NCI-H82 treated with DMSO at 0.1 percent for 48 hours (cell line): ENCODE data around the gene ADM.

Experiments
- DNase-seq: peaks from one replicate; lab custom pipeline; 2025; ENCODE audit not compliant: unreplicated experiment; lab: John Stamatoyannopoulos, UW

Gene ADM

GRCh38 chr11:10289765-10290380, 15.0 kb upstream of the ADM start:
- no peak for DNase-seq

- no peak for DNase-seq
Observed at GRCh38 chr11:10291801-10292638, 12.9 kb upstream of the ADM start.

DNA sequence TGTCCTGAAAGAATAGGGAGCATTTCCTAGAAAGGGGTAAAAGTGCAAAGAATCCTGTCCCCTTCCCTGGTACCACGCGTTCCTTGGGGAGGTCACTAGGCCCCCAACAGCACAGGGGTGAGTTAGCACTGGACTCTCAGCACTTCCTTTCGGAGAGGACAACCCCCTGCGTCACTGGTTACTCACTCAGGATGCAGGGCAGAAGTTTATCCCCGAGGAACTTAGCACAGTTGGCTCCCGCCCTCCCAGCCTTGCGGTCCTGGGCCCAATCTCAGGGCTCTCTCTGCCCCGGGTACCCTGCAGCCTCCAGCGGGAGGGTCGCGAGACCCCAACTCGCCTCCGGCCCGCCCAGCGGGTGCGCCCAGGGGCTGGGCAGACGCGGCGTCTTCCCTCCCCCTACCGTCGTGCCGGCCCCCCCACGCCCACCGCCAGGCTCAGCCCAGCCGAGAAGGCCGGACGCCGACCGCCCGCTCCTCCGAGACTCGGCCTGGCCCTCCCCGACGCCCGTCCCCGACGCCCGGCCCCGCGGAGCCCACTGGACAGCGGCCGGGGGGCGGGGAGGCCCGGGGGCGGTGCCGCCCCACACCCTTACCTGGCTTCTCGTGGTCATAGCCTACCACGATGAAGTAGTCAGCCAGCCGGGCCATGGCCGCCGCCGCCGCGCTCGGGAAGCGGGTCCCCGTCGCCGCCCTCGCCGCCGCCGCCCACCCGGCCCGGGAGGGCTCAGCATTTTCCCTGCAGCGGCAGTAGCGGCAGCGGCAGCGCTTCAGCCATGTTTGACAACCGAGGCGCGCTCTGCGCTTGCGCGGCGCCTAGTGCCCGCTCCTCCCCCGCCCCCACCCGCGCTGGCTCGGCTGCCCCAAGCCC, 11.2 kb upstream of the ADM start, which contains the start of gene SBF2:
Gene SBF2, minus strand, starts transcription at position 797 of the 867 bp plus-strand sequence. Its CDS starts 150 bp downstream, at position 647.
- DNase-seq: peak; percentile 44

GRCh38 chr11:10294290-10294953, 10.5 kb upstream of the ADM start:
- no peak for DNase-seq

GRCh38 chr11:10295064-10295901, 9.6 kb upstream of the ADM start:
- no peak for DNase-seq

- DNase-seq: no peak
Observed at GRCh38 chr11:10298342-10298741, 6.5 kb upstream of the ADM start.

DNA sequence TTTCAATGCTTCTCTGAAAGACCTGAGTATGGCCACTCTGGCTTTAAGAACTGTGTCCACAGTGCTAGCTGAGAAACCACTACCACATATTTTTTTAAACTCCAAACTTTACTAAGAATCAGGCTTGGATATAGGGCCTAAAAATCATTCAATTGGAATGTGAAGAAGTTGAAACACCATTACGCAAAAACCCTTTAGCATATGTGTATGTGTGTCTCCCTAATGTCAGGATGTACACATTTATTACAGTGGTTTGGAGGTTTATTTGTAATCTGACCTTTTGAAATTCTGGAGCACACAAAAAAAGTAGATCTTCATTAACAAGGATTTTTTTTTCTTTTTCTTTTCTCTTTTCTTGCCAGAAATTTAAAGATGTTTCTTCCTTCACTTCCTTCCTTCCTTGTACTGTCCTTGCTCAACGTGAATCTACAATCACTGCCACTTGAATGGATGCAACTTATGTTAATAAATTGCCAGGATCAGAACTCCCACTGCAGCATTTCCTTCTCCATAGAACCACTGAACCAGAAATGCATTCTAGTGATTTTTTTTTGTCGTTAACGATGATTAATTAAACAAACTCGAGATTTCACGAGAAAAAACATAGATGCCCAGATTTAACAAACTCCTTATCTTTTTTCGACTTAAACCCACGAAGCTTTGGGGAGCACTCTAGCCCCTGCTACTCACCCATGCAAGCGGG, 3.1 kb upstream of the ADM start:
- no peak for DNase-seq

DNA sequence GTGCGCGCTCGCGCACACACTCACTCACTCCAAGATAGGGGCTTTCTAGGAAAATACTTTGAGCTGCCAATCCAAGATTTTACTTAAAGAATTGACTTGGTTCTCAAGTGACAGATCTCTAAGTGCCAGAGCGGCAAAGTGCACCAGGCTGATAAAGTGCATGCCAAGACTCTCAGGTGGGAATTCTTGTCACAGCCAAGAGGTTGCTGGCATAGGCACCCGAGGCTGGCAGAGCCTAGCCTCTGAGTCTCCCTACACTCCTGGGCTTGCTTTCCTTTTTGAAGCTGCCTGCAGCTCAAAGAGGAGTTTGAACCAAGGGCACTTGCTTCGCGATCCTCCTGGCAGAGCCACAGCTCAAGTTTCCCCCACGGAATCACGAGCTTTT, 2.5 kb upstream of the ADM start:
- no peak for DNase-seq

DNA sequence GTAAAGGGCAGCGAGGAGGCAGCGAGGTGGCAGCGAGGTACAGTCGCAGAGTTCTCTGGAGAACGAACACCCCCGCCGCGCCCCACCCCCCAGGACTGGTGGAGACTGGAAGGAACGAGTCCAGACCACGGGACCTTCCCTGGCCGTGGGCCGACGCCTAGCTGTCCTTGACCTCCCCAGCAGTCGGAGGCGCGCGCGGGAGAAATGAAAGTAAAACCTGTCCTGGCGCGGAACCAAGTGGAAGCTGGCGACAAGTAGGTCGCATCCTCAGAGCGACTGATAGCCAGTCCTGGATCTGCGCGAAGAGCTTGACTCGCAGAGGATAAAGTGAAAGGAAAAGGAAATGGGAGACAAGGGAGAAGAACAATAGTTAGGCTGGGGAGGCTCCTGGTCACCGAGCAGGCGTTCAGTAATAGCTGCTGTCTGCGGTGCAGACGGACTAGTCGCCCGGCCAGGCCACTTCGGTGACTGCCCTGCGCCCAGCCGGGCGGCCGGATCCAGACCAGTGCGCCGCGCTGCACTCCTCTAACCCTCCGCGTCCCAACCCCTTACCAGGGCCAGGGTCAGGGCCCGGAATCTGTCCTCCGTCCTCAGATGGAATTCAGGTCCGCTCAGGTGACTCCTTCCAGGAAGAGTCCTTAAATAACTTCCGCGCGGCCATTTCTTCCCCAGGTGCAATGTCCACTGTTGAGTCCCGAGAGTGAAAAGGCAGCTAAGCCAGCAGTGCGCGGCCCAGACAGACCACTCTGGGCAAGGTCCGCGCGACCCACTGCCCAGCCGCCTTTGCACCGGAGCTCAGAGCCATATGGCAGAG, 1.9 kb upstream of the ADM start:
- no peak for DNase-seq

GRCh38 chr11:10303558-10304363, 1.1 kb upstream of the ADM start:
- DNase-seq: peak; percentile 13

- DNase-seq: no peak
Observed at GRCh38 chr11:10305262-10305963, 540 bp downstream of the ADM start.

DNA sequence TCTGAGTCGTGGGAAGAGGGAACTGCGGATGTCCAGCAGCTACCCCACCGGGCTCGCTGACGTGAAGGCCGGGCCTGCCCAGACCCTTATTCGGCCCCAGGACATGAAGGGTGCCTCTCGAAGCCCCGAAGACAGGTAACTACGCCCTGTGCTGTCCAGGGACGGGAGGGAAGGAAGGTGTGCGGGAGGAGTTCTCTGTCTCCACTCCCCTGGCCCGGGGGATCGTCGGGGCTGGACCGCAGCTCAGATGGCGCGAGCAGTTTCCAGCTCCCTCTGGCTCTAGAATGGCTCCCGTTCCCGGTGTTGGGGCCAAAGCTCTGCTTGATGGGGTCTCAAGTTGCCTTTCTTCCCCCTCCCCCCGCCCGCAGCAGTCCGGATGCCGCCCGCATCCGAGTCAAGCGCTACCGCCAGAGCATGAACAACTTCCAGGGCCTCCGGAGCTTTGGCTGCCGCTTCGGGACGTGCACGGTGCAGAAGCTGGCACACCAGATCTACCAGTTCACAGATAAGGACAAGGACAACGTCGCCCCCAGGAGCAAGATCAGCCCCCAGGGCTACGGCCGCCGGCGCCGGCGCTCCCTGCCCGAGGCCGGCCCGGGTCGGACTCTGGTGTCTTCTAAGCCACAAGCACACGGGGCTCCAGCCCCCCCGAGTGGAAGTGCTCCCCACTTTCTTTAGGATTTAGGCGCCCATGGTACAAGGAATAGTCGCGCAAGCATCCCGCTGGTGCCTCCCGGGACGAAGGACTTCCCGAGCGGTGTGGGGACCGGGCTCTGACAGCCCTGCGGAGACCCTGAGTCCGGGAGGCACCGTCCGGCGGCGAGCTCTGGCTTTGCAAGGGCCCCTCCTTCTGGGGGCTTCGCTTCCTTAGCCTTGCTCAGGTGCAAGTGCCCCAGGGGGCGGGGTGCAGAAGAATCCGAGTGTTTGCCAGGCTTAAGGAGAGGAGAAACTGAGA, 1.4 kb downstream of the ADM start:
- DNase-seq: no peak

DNA sequence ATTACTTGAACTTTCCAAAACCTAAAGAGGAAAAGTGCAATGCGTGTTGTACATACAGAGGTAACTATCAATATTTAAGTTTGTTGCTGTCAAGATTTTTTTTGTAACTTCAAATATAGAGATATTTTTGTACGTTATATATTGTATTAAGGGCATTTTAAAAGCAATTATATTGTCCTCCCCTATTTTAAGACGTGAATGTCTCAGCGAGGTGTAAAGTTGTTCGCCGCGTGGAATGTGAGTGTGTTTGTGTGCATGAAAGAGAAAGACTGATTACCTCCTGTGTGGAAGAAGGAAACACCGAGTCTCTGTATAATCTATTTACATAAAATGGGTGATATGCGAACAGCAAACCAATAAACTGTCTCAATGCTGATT, 2.1 kb downstream of the ADM start:
- DNase-seq: no peak

GRCh38 chr11:10307400-10308200, 2.7 kb downstream of the ADM start:
- DNase-seq: peak; percentile 32

GRCh38 chr11:10308201-10308954, 3.5 kb downstream of the ADM start:
- DNase-seq: no peak
